ENCODE results near the gene RNF5. TPM values are rescaled to one million over a fixed set of nuclear protein-coding genes. Genes with fewer than 3 reads are reported as not detected.

Gene RNF5
- total and polyA plus RNA-seq, 9 of the 15 experiments (the other 6 are each of a cell fraction or from before 2014, with no cell fraction given): 62.2 to 245 (median 129) TPM

DNA sequence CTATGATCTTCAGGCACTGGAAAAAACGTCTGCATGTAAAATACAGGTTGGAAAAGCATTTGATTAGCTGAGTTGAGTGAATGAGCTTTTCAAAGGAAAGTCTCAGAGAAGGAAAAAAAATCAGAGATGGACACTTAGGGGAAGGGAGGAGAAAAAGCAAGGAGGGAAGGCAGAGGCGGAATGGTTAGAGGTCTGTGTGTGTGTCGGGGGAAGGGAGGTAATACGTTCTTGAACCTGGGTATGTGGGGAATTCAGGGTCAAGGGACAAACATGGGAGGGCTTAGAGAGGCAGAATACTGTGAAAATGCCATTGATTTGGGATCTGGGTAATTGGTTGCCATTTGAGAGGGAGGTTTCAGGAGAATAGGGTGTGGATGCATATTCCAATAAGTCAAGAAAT is 31.5 kb upstream of the RNF5 start (continued):
- TF ChIP-seq, protein P1, sequence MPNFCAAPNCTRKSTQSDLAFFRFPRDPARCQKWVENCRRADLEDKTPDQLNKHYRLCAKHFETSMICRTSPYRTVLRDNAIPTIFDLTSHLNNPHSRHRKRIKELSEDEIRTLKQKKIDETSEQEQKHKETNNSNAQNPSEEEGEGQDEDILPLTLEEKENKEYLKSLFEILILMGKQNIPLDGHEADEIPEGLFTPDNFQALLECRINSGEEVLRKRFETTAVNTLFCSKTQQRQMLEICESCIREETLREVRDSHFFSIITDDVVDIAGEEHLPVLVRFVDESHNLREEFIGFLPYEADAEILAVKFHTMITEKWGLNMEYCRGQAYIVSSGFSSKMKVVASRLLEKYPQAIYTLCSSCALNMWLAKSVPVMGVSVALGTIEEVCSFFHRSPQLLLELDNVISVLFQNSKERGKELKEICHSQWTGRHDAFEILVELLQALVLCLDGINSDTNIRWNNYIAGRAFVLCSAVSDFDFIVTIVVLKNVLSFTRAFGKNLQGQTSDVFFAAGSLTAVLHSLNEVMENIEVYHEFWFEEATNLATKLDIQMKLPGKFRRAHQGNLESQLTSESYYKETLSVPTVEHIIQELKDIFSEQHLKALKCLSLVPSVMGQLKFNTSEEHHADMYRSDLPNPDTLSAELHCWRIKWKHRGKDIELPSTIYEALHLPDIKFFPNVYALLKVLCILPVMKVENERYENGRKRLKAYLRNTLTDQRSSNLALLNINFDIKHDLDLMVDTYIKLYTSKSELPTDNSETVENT (CRISPR knock-in tag; IDR thresholded peaks at IDR 0.05): no peak
- TF ChIP-seq BRD4 (IDR thresholded peaks at IDR 0.05) (no peak), SAFB2 (IDR thresholded peaks at IDR 0.05; ENCODE audit: borderline replicate concordance, low read depth, low read length, severe bottlenecking) (no peak), OTX1 (CRISPR knock-in tag; IDR thresholded peaks at IDR 0.05) (no peak), MXI1 (IDR thresholded peaks at IDR 0.05; ENCODE audit: low read depth, low read length) (no peak), TAF1 (IDR thresholded peaks at IDR 0.05; ENCODE audit: control insufficient read depth, extremely low read depth, insufficient read depth, low read length, severe bottlenecking) (no peak), KLF13 (tag; IDR thresholded peaks at IDR 0.05; ENCODE audit: borderline replicate concordance, low read depth) (no peak)
- TF ChIP-seq, protein P2, sequence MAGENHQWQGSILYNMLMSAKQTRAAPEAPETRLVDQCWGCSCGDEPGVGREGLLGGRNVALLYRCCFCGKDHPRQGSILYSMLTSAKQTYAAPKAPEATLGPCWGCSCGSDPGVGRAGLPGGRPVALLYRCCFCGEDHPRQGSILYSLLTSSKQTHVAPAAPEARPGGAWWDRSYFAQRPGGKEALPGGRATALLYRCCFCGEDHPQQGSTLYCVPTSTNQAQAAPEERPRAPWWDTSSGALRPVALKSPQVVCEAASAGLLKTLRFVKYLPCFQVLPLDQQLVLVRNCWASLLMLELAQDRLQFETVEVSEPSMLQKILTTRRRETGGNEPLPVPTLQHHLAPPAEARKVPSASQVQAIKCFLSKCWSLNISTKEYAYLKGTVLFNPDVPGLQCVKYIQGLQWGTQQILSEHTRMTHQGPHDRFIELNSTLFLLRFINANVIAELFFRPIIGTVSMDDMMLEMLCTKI (IDR thresholded peaks at IDR 0.05; ENCODE audit: partially characterized antibody): no peak
- TF ChIP-seq, protein P3, sequence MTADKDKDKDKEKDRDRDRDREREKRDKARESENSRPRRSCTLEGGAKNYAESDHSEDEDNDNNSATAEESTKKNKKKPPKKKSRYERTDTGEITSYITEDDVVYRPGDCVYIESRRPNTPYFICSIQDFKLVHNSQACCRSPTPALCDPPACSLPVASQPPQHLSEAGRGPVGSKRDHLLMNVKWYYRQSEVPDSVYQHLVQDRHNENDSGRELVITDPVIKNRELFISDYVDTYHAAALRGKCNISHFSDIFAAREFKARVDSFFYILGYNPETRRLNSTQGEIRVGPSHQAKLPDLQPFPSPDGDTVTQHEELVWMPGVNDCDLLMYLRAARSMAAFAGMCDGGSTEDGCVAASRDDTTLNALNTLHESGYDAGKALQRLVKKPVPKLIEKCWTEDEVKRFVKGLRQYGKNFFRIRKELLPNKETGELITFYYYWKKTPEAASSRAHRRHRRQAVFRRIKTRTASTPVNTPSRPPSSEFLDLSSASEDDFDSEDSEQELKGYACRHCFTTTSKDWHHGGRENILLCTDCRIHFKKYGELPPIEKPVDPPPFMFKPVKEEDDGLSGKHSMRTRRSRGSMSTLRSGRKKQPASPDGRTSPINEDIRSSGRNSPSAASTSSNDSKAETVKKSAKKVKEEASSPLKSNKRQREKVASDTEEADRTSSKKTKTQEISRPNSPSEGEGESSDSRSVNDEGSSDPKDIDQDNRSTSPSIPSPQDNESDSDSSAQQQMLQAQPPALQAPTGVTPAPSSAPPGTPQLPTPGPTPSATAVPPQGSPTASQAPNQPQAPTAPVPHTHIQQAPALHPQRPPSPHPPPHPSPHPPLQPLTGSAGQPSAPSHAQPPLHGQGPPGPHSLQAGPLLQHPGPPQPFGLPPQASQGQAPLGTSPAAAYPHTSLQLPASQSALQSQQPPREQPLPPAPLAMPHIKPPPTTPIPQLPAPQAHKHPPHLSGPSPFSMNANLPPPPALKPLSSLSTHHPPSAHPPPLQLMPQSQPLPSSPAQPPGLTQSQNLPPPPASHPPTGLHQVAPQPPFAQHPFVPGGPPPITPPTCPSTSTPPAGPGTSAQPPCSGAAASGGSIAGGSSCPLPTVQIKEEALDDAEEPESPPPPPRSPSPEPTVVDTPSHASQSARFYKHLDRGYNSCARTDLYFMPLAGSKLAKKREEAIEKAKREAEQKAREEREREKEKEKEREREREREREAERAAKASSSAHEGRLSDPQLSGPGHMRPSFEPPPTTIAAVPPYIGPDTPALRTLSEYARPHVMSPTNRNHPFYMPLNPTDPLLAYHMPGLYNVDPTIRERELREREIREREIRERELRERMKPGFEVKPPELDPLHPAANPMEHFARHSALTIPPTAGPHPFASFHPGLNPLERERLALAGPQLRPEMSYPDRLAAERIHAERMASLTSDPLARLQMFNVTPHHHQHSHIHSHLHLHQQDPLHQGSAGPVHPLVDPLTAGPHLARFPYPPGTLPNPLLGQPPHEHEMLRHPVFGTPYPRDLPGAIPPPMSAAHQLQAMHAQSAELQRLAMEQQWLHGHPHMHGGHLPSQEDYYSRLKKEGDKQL (CRISPR knock-in tag; IDR thresholded peaks at IDR 0.05; ENCODE audit: borderline replicate concordance): no peak
- TF ChIP-seq, protein P4, sequence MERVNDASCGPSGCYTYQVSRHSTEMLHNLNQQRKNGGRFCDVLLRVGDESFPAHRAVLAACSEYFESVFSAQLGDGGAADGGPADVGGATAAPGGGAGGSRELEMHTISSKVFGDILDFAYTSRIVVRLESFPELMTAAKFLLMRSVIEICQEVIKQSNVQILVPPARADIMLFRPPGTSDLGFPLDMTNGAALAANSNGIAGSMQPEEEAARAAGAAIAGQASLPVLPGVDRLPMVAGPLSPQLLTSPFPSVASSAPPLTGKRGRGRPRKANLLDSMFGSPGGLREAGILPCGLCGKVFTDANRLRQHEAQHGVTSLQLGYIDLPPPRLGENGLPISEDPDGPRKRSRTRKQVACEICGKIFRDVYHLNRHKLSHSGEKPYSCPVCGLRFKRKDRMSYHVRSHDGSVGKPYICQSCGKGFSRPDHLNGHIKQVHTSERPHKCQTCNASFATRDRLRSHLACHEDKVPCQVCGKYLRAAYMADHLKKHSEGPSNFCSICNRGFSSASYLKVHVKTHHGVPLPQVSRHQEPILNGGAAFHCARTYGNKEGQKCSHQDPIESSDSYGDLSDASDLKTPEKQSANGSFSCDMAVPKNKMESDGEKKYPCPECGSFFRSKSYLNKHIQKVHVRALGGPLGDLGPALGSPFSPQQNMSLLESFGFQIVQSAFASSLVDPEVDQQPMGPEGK (CRISPR knock-in tag; IDR thresholded peaks at IDR 0.05; ENCODE audit: borderline replicate concordance): no peak

All from K562 (cell line).